ENCODE measurements around the gene KCNQ2. TPM values are rescaled to one million over a fixed set of nuclear protein-coding genes. Genes with fewer than 3 reads are reported as not detected.
"Not testable (repeated sequence)": the region's sequence is repeated elsewhere in the genome, so short reads cannot be mapped to it uniquely, and the experiment has no call there.

The KCNQ2 gene
- total RNA-seq, 1 experiment from 2014 or later = not detected

DNA sequence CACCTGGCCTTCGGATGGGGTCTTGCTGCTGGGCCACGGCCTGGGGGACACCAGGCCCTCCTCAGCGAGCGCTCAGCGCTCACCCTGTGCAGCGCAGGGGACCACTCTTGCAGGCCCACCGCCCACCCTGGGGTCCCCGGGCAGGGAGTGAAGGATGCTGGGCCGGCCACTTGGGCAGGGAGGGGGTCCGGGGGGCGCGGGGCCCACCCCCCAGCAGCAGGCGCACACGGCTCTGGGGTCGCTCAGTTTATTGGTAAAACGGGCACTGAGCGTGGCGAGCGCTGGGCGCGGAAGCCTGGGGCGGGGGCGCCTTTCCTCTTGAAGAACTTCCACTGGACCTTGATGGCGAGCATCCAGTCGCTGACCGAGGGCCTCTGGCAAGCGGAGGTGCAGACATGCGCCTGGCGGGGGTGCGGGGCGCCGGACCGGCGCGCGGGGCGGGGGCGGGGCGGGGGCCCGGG, 15.4 kb upstream of the KCNQ2 start:
- Histone ChIP-seq H3K36me3 (no peaks in the 10 kb centered on the region), H3K4me1 (peaks cover 16% of the 10 kb centered on the region), H3K27me3 (peaks cover 21% of the 10 kb centered on the region; the same call in 1 of the 2 replicates), H3K27ac (no peak overlapping the region), H3K4me3 (no peak overlapping the region), H3K9me3 (replicated peaks) (no peaks in the 10 kb centered on the region)
- DNase-seq = no peak

DNA sequence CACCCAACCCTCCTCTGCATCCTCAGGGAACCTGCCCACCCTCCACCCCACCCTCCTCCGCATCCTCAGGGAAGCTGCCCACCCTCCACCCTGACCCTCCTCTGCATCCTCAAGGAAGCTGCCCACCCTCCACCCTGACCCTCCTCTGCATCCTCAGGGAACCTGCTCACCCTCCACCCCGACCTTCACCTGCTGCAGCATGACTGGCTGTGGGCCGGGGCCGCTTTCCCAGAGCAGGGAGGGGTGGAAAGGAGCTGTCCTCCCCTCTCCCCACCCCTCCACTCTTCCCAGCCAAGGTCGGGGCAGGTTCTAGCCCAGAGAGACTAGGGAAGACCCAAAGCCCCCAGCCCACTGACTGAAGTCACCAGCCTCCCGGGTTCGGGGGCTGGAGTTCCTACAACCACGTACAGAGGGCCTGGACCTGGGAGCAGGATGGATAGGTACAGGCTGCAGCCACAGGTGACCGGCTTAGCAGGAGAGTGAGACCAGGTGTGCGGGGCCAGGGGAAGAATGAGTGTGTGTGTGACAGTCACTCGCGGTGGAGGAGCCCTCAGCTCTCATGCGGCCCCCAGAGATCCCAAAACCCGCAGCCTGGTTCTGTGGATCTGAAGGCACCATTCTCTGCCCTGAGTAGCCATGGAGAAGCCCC, 14.8 kb upstream of the KCNQ2 start:
- H3K4me3 ChIP-seq = no peak overlapping the region
- H3K36me3 ChIP-seq = no peaks in the 10 kb centered on the region
- H3K27me3 ChIP-seq = peaks cover 27% of the 10 kb centered on the region; the same call in 1 of the 2 replicates
- peaks cover 18% of the 10 kb centered on the region for H3K4me1 ChIP-seq
- no peak overlapping the region for H3K27ac ChIP-seq
- H3K9me3 ChIP-seq (replicated peaks) = no peaks in the 10 kb centered on the region
- no peak for DNase-seq

DNA sequence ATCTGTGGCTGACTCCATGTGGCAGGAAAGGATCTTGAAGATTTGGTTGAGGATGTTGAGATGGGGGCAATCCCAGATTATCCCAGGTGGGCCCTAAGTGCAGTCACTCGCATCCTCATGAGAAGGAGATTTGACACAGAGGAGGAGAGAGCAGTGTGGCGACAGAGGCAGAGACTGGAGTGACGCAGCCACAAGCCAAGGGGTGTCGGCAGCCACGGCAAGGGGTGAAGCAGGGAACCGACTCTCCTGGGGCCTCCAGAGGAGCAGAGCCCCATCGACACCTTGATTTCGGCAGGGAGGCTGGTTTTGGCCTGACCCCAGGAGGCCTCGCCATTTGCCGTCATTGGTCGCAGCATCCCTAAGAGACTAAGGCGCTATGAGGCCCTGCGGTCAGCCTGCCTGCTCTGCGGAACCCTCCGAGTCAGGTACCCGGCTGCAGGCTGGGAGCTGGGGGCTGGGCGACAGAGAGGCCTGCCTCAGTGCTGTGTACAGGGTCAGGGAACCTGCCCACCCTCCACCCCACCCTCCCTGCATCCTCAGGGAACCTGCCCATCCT, 13.9 kb upstream of the KCNQ2 start:
- DNase-seq = no peak
- H3K27ac ChIP-seq = no peak overlapping the region
- H3K4me3 ChIP-seq = no peak overlapping the region
- no peaks in the 10 kb centered on the region for H3K36me3 ChIP-seq
- H3K27me3 ChIP-seq = peaks cover 36% of the 10 kb centered on the region
- peaks cover 18% of the 10 kb centered on the region for H3K4me1 ChIP-seq
- H3K9me3 ChIP-seq (replicated peaks) = no peaks in the 10 kb centered on the region

DNA sequence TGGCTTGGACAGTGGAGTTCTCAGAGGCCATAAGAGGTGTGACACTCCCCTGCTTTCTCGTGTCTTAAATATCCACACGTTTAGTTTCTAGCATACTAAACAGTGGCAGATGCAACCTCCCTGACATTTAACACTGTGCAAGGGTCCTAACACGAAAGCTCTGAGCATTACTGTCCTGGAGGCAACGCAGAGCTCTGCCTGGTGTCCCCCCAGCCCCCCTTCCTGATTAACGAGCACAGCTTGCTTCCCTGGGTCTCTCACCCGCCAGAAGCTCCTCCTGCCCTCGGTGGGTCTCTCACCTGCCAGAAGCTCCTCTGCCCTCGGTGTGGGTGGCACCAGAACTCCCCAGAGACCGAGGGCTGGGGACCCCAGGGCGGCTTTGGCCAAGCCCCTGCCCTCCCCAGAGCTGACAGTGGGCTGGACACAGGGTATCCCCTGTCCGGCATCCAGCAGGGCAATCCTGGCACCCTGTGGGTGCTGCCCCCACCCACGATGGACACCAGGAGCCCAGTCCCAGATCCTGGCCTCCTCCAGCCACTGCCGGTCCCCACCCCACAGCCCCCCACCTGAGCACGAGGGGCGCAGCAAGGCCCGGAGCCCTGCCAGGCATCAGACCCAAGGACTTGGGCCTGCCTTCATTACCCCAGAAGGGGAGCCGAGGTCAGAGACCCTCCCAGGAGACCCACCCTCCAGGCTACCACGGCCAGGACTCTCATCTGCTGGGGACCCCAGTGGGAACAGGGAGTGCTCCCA, 12.4 kb upstream of the KCNQ2 start:
- H3K4me3 ChIP-seq = no peak overlapping the region
- H3K27ac ChIP-seq = no peak overlapping the region
- H3K36me3 ChIP-seq = no peaks in the 10 kb centered on the region
- DNase-seq = no peak
- H3K4me1 ChIP-seq = peaks cover 18% of the 10 kb centered on the region
- H3K9me3 ChIP-seq (replicated peaks) = no peaks in the 10 kb centered on the region
- H3K27me3 ChIP-seq = peaks cover 34% of the 10 kb centered on the region

DNA sequence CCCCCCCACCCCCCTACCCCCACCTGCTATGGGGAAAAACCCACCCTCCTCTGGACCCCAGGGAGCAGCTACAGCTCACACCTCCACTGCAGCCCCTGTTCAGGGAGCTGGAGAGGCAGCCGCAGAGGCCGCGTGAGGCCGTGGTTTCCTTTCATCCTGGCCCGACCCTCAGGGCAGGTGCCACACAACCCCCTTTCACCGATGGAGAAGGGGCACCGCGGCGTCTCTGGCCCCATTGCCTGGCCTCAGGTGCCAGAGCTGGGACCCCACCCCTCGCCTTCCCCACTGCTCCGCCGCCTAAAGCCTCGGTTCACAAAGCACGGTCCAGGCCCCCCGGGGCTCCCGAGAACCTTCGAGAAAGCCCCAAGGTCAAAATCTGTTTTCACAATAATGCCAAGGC, 11.8 kb upstream of the KCNQ2 start:
- no peak overlapping the region for H3K4me3 ChIP-seq
- DNase-seq = no peak
- H3K9me3 ChIP-seq (replicated peaks) = no peaks in the 10 kb centered on the region
- H3K4me1 ChIP-seq = peaks cover 18% of the 10 kb centered on the region
- H3K27ac ChIP-seq = no peak overlapping the region
- H3K36me3 ChIP-seq = no peaks in the 10 kb centered on the region
- H3K27me3 ChIP-seq = peaks cover 35% of the 10 kb centered on the region

DNA sequence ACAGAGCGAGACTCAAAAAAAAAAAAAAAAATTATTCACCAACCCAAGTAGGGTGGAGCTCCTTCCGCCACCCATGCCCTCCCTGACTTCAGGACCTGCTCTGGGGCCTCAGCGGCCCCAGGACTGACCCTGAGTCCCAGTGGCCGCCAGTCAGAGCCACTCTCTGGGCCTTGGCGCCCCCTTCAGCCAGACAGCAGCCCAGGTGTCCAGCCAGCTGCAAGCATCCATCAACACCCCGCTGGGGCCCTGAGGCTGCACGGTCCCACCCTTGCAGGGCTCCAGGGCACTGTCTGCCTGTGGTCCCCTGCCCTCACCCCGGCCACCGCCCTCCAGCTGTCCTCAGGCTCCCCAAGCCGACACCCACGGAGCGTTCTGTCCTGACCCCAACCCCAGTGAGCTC, 11.4 kb upstream of the KCNQ2 start:
- H3K27me3 ChIP-seq = peaks cover 37% of the 10 kb centered on the region
- no peak overlapping the region for H3K4me3 ChIP-seq
- no peaks in the 10 kb centered on the region for H3K9me3 ChIP-seq (replicated peaks)
- no peak overlapping the region for H3K27ac ChIP-seq
- H3K36me3 ChIP-seq = no peaks in the 10 kb centered on the region
- H3K4me1 ChIP-seq = peaks cover 18% of the 10 kb centered on the region
- DNase-seq = peak; percentile 81 to 84

DNA sequence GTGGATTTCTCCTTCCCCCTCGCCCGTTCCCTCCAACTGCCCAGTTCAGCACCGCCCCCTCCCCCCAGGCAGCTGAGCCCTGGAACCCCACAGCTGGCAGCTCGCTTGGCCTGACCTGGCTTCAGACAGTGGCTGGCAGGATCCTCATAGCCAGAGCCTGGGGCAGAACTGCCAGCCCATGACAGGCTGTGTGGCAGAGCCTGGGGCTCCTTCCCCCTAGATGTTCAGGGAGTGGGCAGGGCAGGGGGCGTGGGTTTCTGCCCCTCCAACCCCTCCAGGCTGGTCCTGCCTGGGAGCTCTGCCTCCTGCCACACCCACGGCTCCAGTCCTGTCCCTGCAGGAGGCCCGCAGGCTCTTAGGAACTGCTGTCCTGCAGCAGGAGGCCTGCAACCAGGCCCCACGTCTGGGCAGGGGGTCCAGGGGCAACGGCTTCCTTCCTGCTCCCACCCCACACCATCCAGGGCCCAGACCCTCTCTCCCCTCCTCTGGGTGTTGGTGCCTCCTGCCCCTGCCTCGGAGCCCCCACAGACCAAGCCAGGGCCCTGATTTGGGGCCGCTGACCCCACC, 9.6 kb upstream of the KCNQ2 start:
- H3K4me1 ChIP-seq = peaks cover 18% of the 10 kb centered on the region
- H3K9me3 ChIP-seq (replicated peaks) = no peaks in the 10 kb centered on the region
- no peak overlapping the region for H3K4me3 ChIP-seq
- H3K36me3 ChIP-seq = no peaks in the 10 kb centered on the region
- no peak for DNase-seq
- H3K27me3 ChIP-seq = peaks cover 41% of the 10 kb centered on the region
- H3K27ac ChIP-seq = no peak overlapping the region

DNA sequence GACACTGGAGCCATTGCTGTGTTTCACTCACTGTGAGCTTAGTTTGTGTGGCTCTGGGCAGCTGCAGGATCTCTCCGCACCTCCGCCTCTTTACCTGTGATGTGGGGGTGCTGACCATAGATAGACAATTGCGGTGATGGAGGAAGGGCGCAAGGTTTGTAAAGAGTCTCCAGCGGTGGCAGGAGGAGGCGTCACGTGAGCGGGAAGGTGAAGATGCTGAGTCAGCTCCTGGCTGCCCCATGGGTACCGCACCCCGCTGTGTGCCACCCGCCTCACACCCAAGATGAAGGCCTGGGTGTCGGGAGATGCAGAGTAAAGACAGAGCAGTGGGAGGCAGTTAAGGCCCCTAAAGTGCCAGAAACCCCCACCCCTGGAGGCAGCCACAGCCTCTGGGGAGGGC, 9.0 kb upstream of the KCNQ2 start:
- H3K9me3 ChIP-seq (replicated peaks) = no peaks in the 10 kb centered on the region
- H3K36me3 ChIP-seq = no peaks in the 10 kb centered on the region
- no peak for DNase-seq
- H3K27ac ChIP-seq = no peak overlapping the region
- peaks cover 18% of the 10 kb centered on the region for H3K4me1 ChIP-seq
- H3K27me3 ChIP-seq = peaks cover 46% of the 10 kb centered on the region
- no peak overlapping the region for H3K4me3 ChIP-seq

DNA sequence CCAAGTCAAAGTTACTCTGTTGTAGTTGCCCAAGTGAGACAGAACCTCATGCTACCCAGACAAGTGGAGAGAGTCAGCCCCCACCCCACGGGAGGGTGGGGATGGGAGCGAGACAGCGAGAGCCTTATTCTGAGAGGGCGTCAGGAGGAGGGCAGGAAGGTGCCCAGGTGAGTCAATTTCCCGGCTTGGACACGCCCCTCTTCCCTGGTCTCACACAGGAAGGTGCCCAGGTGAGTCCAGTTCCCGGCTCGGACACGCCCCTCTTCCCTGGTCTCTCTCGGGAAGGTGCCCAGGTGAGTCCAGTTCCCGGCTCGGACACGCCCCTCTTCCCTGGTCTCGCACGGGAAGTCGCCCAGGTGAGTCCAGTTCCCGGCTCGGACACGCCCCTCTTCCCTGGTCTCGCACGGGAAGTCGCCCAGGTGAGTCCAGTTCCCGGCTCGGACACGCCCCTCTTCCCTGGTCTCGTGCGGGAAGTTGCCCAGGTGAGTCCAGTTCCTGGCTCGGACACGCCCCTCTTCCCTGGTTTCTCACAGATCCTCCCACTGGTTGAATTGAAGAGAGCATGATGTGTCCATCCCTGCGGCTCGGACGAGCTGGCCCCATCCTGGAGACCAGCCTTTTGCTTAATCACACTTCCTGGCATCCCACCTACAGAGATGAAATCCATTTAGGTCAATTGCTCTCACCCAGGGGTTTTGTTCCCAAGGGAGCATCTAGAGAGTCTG, 7.4 kb upstream of the KCNQ2 start:
- DNase-seq; H3K36me3 ChIP-seq; H3K27ac ChIP-seq; H3K4me3 ChIP-seq; H3K9me3 ChIP-seq (replicated peaks): not testable (repeated sequence)
- Histone ChIP-seq H3K27me3 (peaks cover 50% of the 10 kb centered on the region), H3K4me1 (peaks cover 18% of the 10 kb centered on the region)

DNA sequence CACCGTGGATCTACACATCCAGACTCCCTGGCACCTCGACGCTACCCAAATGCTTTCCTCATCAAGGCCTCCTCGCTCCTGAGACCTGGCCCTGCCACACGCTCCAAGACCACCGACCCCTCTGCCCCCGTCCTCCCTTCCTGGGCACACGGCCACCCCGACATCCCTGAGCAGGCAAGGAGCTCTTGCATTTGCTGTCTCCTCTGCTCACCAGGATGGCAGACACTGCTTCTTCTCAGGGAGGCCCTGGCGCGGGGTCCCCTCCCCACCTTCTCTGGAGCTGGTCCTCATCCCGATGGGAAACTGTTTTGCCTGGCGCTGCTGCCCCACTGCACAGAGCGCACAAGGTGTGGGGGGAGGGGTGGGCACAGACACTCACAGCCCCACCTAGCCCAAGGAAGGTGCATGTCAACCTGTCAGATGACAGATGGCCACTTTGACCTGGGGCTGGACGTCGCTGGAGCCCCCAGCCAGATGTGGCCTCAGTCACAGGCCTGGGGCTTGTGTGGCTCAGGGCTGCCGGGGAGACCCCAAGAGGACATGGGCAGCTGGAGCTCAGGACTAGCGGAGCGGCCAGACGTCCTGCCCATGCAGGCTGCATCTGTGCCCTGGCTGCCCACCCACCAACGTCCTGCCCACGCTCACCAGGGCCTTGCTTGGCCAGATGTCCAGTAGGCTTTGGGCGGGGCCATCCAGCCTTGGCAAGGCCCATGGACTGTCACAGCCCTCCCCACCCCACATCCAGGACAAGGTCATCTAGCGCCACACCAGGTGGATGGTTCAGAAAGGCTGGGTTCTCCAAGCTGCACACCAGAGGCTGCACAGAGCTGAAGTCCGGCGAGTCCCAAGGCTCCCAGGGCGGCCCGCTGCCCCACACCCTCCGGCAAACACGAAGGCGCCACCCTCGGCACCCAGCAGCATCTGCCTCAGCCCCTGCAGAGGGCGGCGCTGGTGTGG, 6.2 kb upstream of the KCNQ2 start:
- peaks cover 55% of the 10 kb centered on the region for H3K27me3 ChIP-seq
- no peak overlapping the region for H3K4me3 ChIP-seq

DNA sequence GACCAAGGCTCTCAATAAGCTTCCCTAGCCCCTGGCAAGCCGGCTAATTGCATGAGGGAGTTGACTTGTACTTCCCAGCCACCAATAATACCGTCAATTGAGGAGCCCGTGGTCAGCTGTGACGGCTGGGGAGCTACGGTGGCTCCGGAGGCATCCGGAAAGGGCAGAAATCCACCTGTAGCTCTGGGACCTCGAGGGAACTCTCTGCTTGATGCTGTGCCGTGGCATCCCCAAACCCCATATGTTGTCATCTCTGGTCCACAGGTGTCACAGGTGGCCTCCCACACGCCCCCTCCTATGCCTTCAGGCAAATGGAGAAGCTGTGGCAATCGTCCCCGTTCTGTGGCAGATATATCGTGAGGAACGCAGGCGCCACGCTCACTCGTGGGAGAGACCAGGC, 5.5 kb upstream of the KCNQ2 start:
- Histone ChIP-seq H3K4me3 (no peak overlapping the region), H3K36me3 (no peaks in the 10 kb centered on the region), H3K27ac (no peak overlapping the region), H3K27me3 (peaks cover 55% of the 10 kb centered on the region), H3K9me3 (replicated peaks) (no peaks in the 10 kb centered on the region), H3K4me1 (peaks cover 3% of the 10 kb centered on the region; the same call in 1 of the 2 replicates)
- DNase-seq = no peak

More for the DNA sequence above, 6.2 kb upstream of the KCNQ2 start:
- no peaks in the 10 kb centered on the region for H3K36me3 ChIP-seq
- H3K4me1 ChIP-seq = peaks cover 10% of the 10 kb centered on the region
- no peak for DNase-seq
- no peaks in the 10 kb centered on the region for H3K9me3 ChIP-seq (replicated peaks)
- no peak overlapping the region for H3K27ac ChIP-seq

DNA sequence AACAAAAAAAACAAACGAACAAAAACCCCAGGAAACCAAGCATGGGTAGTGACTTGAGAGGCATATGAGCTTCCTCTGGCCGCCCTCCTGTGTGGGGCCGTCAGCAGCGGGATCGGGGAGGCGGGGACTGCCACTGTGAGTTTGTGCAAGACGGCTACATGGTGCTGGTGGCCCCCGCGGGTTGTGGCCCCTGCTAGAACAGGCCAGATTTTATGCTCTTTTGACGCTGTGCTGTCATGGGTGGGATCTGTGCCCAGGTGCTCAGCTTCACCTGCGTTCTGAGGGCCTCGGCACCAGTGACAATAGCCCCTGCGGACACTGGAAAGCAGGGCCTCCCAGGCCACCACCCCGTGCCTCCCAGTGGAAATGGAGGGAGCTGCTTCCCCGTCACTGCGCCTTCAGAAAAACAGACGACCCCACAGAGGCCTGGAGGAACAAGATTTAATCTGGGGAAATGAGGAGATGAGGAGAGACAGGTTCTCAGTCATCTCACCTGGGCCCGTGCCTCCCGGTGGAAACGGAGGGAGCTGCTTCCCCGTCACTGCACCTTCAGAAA, 4.7 kb upstream of the KCNQ2 start:
- Histone ChIP-seq H3K9me3 (replicated peaks) (no peaks in the 10 kb centered on the region), H3K27me3 (peaks cover 47% of the 10 kb centered on the region)

DNA sequence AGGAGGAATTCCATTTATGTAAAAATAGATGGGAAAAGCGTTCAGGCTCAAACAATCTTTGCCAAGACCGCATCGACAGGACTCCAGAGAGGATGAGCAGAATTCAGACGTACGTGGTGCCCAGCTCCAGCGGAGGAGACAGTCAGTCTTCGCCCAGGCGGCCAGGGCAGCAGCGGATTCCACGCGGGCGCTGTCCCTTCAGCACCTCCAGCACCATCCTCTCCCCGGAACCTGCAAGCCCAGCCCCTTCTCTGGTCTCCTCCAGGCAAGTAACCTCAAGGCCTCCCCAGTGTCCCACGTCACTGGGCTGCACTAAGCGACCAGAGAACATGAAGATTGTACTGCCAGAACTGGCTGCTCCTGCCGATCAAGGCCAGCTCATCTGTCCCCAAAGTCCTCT, 2.8 kb upstream of the KCNQ2 start:
- DNase-seq = peak in 1 of 2 experiments; percentile 49
- Histone ChIP-seq H3K36me3 (no peaks in the 10 kb centered on the region), H3K4me1 (no peaks in the 10 kb centered on the region), H3K4me3 (no peak overlapping the region), H3K27me3 (peaks cover 44% of the 10 kb centered on the region), H3K9me3 (replicated peaks) (no peaks in the 10 kb centered on the region), H3K27ac (no peak overlapping the region)

More for the DNA sequence above, 4.7 kb upstream of the KCNQ2 start:
- no peak for DNase-seq
- no peaks in the 10 kb centered on the region; the same call in 1 of the 2 replicates for H3K4me1 ChIP-seq
- H3K4me3 ChIP-seq = no peak overlapping the region
- H3K36me3 ChIP-seq = no peaks in the 10 kb centered on the region
- no peak overlapping the region for H3K27ac ChIP-seq

All from SJCRH30 (cell line).